ENCODE measurements around the gene CECR2.

Gene CECR2

GRCh38 chr22:17570851-17571631 lies 201.8 kb downstream of the CECR2 start:
- Histone ChIP-seq H4K20me1 (ENCODE audit: insufficient read depth, low read length) (no peaks in the 10 kb centered on the region), H3K36me3 (ENCODE audit: insufficient read depth, low read length) (no peaks in the 10 kb centered on the region), H3K9ac (ENCODE audit: low read depth, low read length) (no peak overlapping the region), H3K4me3 (ENCODE audit: low read depth in 1 of 2, low read length in 2 of 2) (no peak overlapping the region), H3K4me1 (ENCODE audit: insufficient read depth, low read length) (no peaks in the 10 kb centered on the region), H3K4me2 (ENCODE audit: insufficient read depth, low read length) (no peak overlapping the region), H3K79me2 (ENCODE audit: insufficient read depth, low read length) (no peaks in the 10 kb centered on the region), H2AFZ (ENCODE audit: low read depth, low read length) (no peak overlapping the region), H3K9me3 (ENCODE audit: insufficient read depth, low read length, severe bottlenecking) (no peaks in the 10 kb centered on the region), H3K27ac (ENCODE audit: low read length) (no peak overlapping the region), H3K27me3 (ENCODE audit: insufficient read depth, low read length, poor library complexity) (no peaks in the 10 kb centered on the region)
- no peak for DNase-seq
- no peak for TF ChIP-seq CTCF (IDR thresholded peaks at IDR 0.05; ENCODE audit: borderline replicate concordance, extremely low read depth, low read length, poor library complexity, severe bottlenecking)
- no peak for TF ChIP-seq EZH2 (IDR thresholded peaks at IDR 0.05; ENCODE audit: borderline replicate concordance, low read depth, low read length, severe bottlenecking)
- ATAC-seq (ENCODE audit: insufficient read depth, low read depth): no peak

GRCh38 chr22:17575151-17575550 lies 205.9 kb downstream of the CECR2 start:
- TF ChIP-seq CTCF (IDR thresholded peaks at IDR 0.05; ENCODE audit: borderline replicate concordance, extremely low read depth, low read length, poor library complexity, severe bottlenecking) (no peak), EZH2 (IDR thresholded peaks at IDR 0.05; ENCODE audit: borderline replicate concordance, low read depth, low read length, severe bottlenecking) (no peak)
- Histone ChIP-seq H3K9ac (ENCODE audit: low read depth, low read length) (no peak overlapping the region), H3K4me1 (ENCODE audit: insufficient read depth, low read length) (no peaks in the 10 kb centered on the region), H3K4me3 (ENCODE audit: low read depth in 1 of 2, low read length in 2 of 2) (no peak overlapping the region), H3K9me3 (ENCODE audit: insufficient read depth, low read length, severe bottlenecking) (no peaks in the 10 kb centered on the region), H2AFZ (ENCODE audit: low read depth, low read length) (no peak overlapping the region), H3K36me3 (ENCODE audit: insufficient read depth, low read length) (no peaks in the 10 kb centered on the region), H3K27me3 (ENCODE audit: insufficient read depth, low read length, poor library complexity) (no peaks in the 10 kb centered on the region), H3K27ac (ENCODE audit: low read length) (no peak overlapping the region), H4K20me1 (ENCODE audit: insufficient read depth, low read length) (no peaks in the 10 kb centered on the region), H3K4me2 (ENCODE audit: insufficient read depth, low read length) (no peak overlapping the region), H3K79me2 (ENCODE audit: insufficient read depth, low read length) (no peaks in the 10 kb centered on the region)
- no peak for DNase-seq
- ATAC-seq (ENCODE audit: insufficient read depth, low read depth): no peak

- Histone ChIP-seq H3K27ac (ENCODE audit: low read length) (no peak overlapping the region), H3K4me3 (ENCODE audit: low read depth in 1 of 2, low read length in 2 of 2) (no peak overlapping the region), H3K9me3 (ENCODE audit: insufficient read depth, low read length, severe bottlenecking) (no peaks in the 10 kb centered on the region), H3K4me2 (ENCODE audit: insufficient read depth, low read length) (no peak overlapping the region), H4K20me1 (ENCODE audit: insufficient read depth, low read length) (no peaks in the 10 kb centered on the region), H2AFZ (ENCODE audit: low read depth, low read length) (no peak overlapping the region), H3K4me1 (ENCODE audit: insufficient read depth, low read length) (no peaks in the 10 kb centered on the region), H3K9ac (ENCODE audit: low read depth, low read length) (no peak overlapping the region), H3K27me3 (ENCODE audit: insufficient read depth, low read length, poor library complexity) (no peaks in the 10 kb centered on the region), H3K79me2 (ENCODE audit: insufficient read depth, low read length) (no peaks in the 10 kb centered on the region), H3K36me3 (ENCODE audit: insufficient read depth, low read length) (no peaks in the 10 kb centered on the region)
- no peak for DNase-seq
- no peak for ATAC-seq (ENCODE audit: insufficient read depth, low read depth)
- TF ChIP-seq CTCF (IDR thresholded peaks at IDR 0.05; ENCODE audit: borderline replicate concordance, extremely low read depth, low read length, poor library complexity, severe bottlenecking) (no peak), EZH2 (IDR thresholded peaks at IDR 0.05; ENCODE audit: borderline replicate concordance, low read depth, low read length, severe bottlenecking) (no peak)
Measured at GRCh38 chr22:17575681-17576080, 206.4 kb downstream of the CECR2 start.
